Choroid plexus epithelial cell (primary cell): ENCODE data around the gene DTNBP1.

Experiments
- DNase-seq: peaks from one replicate; pipeline ENCODE4 v3.0.0-alpha.2; 2010; ENCODE audit warnings: low read depth
- H3K4me3 ChIP-seq: 2 replicates; pipeline ENCODE4 v1.5.1; 2011; ENCODE audit warnings: low read depth, mild to moderate bottlenecking, control low read depth, low read length, moderate library complexity
- CTCF ChIP-seq: conservative IDR thresholded peaks from 2 replicates; pipeline ENCODE4 v1.5.1; 2011; ENCODE audit warnings: low read depth, mild to moderate bottlenecking, control low read depth, inconsistent platforms, low read length, moderate library complexity

Gene DTNBP1

GRCh38 chr6:15678514-15678913 is 15.7 kb upstream of the DTNBP1 start:
- TF ChIP-seq CTCF: no peak
- H3K4me3 ChIP-seq: no peak overlapping the region
- DNase-seq: no peak

GRCh38 chr6:15677822-15678221 is 15.0 kb upstream of the DTNBP1 start:
- no peak for TF ChIP-seq CTCF
- no peak overlapping the region for H3K4me3 ChIP-seq
- no peak for DNase-seq

- no peak for DNase-seq
- H3K4me3 ChIP-seq: no peak overlapping the region
- TF ChIP-seq CTCF: no peak
Observed at GRCh38 chr6:15675536-15676220, 12.8 kb upstream of the DTNBP1 start.

GRCh38 chr6:15674690-15675386 is 12.0 kb upstream of the DTNBP1 start:
- no peak overlapping the region for H3K4me3 ChIP-seq
- no peak for TF ChIP-seq CTCF
- DNase-seq: no peak

- no peak for TF ChIP-seq CTCF
- no peak for DNase-seq
- H3K4me3 ChIP-seq: no peak overlapping the region
Observed at GRCh38 chr6:15673666-15674065, 10.8 kb upstream of the DTNBP1 start.

- no peak for DNase-seq
- H3K4me3 ChIP-seq: no peak overlapping the region
- TF ChIP-seq CTCF: no peak
Observed at GRCh38 chr6:15672818-15673217, 10.0 kb upstream of the DTNBP1 start.

GRCh38 chr6:15672291-15672690 is 9.5 kb upstream of the DTNBP1 start:
- no peak for DNase-seq
- TF ChIP-seq CTCF: no peak
- no peak overlapping the region for H3K4me3 ChIP-seq
